GM23338 (cell line): ENCODE measurements around the gene NFXL1. TPM values are rescaled to one million over a fixed set of nuclear protein-coding genes. Genes with fewer than 3 reads are reported as not detected.

Experiments
- ATAC-seq: fragments of 200-7000 bp; cut with Tn5 transposase; 3 replicates; pipeline ENCODE4 v1.9.1; 2020
- DNase-seq: peaks from one replicate; pipeline ENCODE4 v3.0.0-alpha.2; 2015; ENCODE audit warnings: low spot score
- H2AFZ ChIP-seq: fragments of 200-600 bp; sonication (generic); 2 replicates; pipeline ENCODE4 v1.8.0; 2016; ENCODE audit warnings: antibody characterized with exemption, mild to moderate bottlenecking, moderate library complexity
- H3F3A ChIP-seq: fragments of 200-600 bp; sonication (generic); replicated peaks from 2 replicates; pipeline ENCODE4 v1.8.0; 2017; ENCODE audit warnings: antibody characterized with exemption, mixed run types, low read depth
- H3K27ac ChIP-seq: fragments of 200-600 bp; sonication (generic); 2 replicates; pipeline ENCODE4 v1.6.1; 2016; ENCODE audit warnings: low read depth
- H3K27me3 ChIP-seq: fragments of 200-600 bp; sonication (generic); 2 replicates; pipeline ENCODE4 v1.8.0; 2016; ENCODE audit warnings: mild to moderate bottlenecking, mixed run types, moderate library complexity; ENCODE audit not compliant: insufficient read depth
- H3K36me3 ChIP-seq: fragments of 200-600 bp; sonication (generic); 2 replicates; pipeline ENCODE4 v1.8.0; 2016; ENCODE audit warnings: mild to moderate bottlenecking; ENCODE audit not compliant: insufficient read depth
- H3K4me1 ChIP-seq: fragments of 200-600 bp; sonication (generic); 2 replicates; pipeline ENCODE4 v1.8.0; 2016; ENCODE audit warnings: mild to moderate bottlenecking, moderate library complexity; ENCODE audit not compliant: insufficient read depth
- H3K4me2 ChIP-seq: fragments of 200-600 bp; sonication (generic); 2 replicates; pipeline ENCODE4 v1.7.1; 2017; ENCODE audit warnings: mixed run types
- H3K4me3 ChIP-seq: fragments of 200-600 bp; sonication (generic); 2 replicates; pipeline ENCODE4 v1.6.1; 2016; ENCODE audit warnings: mixed run types
- H3K79me2 ChIP-seq: fragments of 200-600 bp; sonication (generic); replicated peaks from 2 replicates; pipeline ENCODE4 v1.8.0; 2017; ENCODE audit warnings: mild to moderate bottlenecking; ENCODE audit not compliant: insufficient read depth
- H3K9me2 ChIP-seq: fragments of 200-600 bp; sonication (generic); 2 replicates; pipeline ENCODE4 v1.8.0; 2017; ENCODE audit not compliant: insufficient read depth
- H4K20me1 ChIP-seq: fragments of 200-600 bp; sonication (generic); replicated peaks from 2 replicates; pipeline ENCODE4 v1.8.0; 2017; ENCODE audit warnings: mild to moderate bottlenecking; ENCODE audit not compliant: insufficient read depth
- H3K27ac Mint-ChIP-seq: 2 replicates; pipeline ENCODE4 v1.8.0; 2020; ENCODE audit warnings: inconsistent platforms, mild to moderate bottlenecking, moderate library complexity, mixed read lengths
- H3K27me3 Mint-ChIP-seq: 3 replicates; pipeline ENCODE4 v1.8.0; 2022; ENCODE audit warnings: low read depth, mild to moderate bottlenecking, moderate library complexity, mixed read lengths, inconsistent platforms; ENCODE audit not compliant: insufficient read depth, poor library complexity
- H3K36me3 Mint-ChIP-seq: 3 replicates; pipeline ENCODE4 v1.8.0; 2021; ENCODE audit warnings: low read depth, mild to moderate bottlenecking, inconsistent platforms, moderate library complexity, mixed read lengths
- H3K4me1 Mint-ChIP-seq: 3 replicates; pipeline ENCODE4 v1.8.0; 2020; ENCODE audit warnings: mild to moderate bottlenecking, inconsistent platforms, mixed read lengths
- H3K4me3 Mint-ChIP-seq: 3 replicates; pipeline ENCODE4 v1.8.0; 2021; ENCODE audit warnings: moderate library complexity, mild to moderate bottlenecking, inconsistent platforms, mixed read lengths
- H3K9me3 Mint-ChIP-seq: 3 replicates; pipeline ENCODE4 v1.8.0; 2020; ENCODE audit warnings: moderate library complexity, mild to moderate bottlenecking, inconsistent platforms, mixed read lengths
- CREB1 ChIP-seq: fragments of 250-450 bp; sonication (Bioruptor Pico); IDR thresholded peaks from 2 replicates; pipeline ENCODE4 v1.5.0; 2020; ENCODE audit warnings: low read depth, mild to moderate bottlenecking, moderate library complexity
- ETS1 ChIP-seq: IDR thresholded peaks from 2 replicates; pipeline ENCODE4 v1.6.1; 2016; ENCODE audit warnings: antibody characterized with exemption
- EZH2 ChIP-seq: fragments of 200-600 bp; sonication (generic); IDR thresholded peaks from one replicate; pipeline ENCODE4 v1.8.0; 2017; ENCODE audit warnings: antibody characterized with exemption, mild to moderate bottlenecking, low read depth; ENCODE audit not compliant: unreplicated experiment
- EZH2phosphoT487 ChIP-seq: fragments of 200-600 bp; sonication (generic); IDR thresholded peaks from one replicate; pipeline ENCODE4 v1.8.1; 2018; ENCODE audit warnings: antibody characterized with exemption; ENCODE audit not compliant: unreplicated experiment
- JUNB ChIP-seq: IDR thresholded peaks from one replicate; pipeline ENCODE4 v1.6.1; 2016; ENCODE audit warnings: antibody characterized with exemption; ENCODE audit not compliant: unreplicated experiment
- POLR2AphosphoS5 ChIP-seq: IDR thresholded peaks from 2 replicates; pipeline ENCODE4 v1.6.1; 2016; ENCODE audit warnings: antibody characterized with exemption, low read depth
- ZNF114 ChIP-seq: fragments of 250-450 bp; sonication (Bioruptor Pico); IDR thresholded peaks from 2 replicates; pipeline ENCODE4 v1.5.0; 2020; ENCODE audit warnings: mild to moderate bottlenecking, moderate library complexity
- polyA plus RNA-seq: library from polyadenylated mRNA; unstranded; fragments of >200 nt; fragmentation: Nextera tagmentation; extraction: Ambion mirVana; gene quantifications from 2 replicates; pipeline ENCODE4 v1.2.1, GENCODE V29; 2016
- total RNA-seq: library from RNA; depleted of rRNA; stranded (reverse); fragments of >200 nt; shearing (Covaris generic); gene quantifications from 2 replicates; pipeline ENCODE4 v1.2.3, GENCODE V29; 2014
- TF ChIP-seq, protein P1 (sequence below): fragments of 250-450 bp; sonication (Bioruptor Pico); IDR thresholded peaks from 2 replicates; pipeline ENCODE4 v1.5.0; 2020; ENCODE audit warnings: mild to moderate bottlenecking, moderate library complexity
- TF ChIP-seq, protein P2 (sequence below), 2 experiments: fragments of 200-600 bp in 1 of 2; sonication (generic) in 1 of 2; conservative IDR thresholded peaks; 2 replicates each; pipeline versions ENCODE4 v1.5.1 to v1.6.1; 2016 to 2017; ENCODE audit warnings: antibody characterized with exemption in 2 of 2, low read depth in 2 of 2, mild to moderate bottlenecking in 2 of 2, moderate library complexity in 1 of 2

NFXL1 gene
- total and polyA plus RNA-seq, 2 experiments from 2014 or later, result 19.4 to 31.7 TPM

- peak; percentile 28; the same call in 2 of the 3 replicates for ATAC-seq
- peaks cover 8% of the 10 kb centered on the region for H3K27me3 Mint-ChIP-seq
Measured at GRCh38 chr4:47954677-47955076, 40.3 kb upstream of the NFXL1 start.

GRCh38 chr4:47954245-47954644 is 39.9 kb upstream of the NFXL1 start:
- no peaks in the 10 kb centered on the region for H3F3A ChIP-seq
- Mint-ChIP-seq H3K4me3 (no peak overlapping the region), H3K36me3 (peaks cover 4% of the 10 kb centered on the region; the same call in 1 of the 3 replicates), H3K27me3 (peaks cover 8% of the 10 kb centered on the region), H3K27ac (no peak overlapping the region), H3K9me3 (peaks cover 6% of the 10 kb centered on the region; the same call in 1 of the 3 replicates), H3K4me1 (peaks cover 5% of the 10 kb centered on the region; the same call in 2 of the 3 replicates)
- peak; percentile 45 for DNase-seq
- H3K36me3 ChIP-seq, result no peaks in the 10 kb centered on the region
- ATAC-seq, result peak; percentile 82
- H4K20me1 ChIP-seq, result no peaks in the 10 kb centered on the region
- no peaks in the 10 kb centered on the region for H3K27me3 ChIP-seq
- H2AFZ ChIP-seq, result peak overlapping the region; percentile 87
- H3K27ac ChIP-seq, result no peak overlapping the region
- H3K4me2 ChIP-seq, result peak overlapping the region; percentile 24
- peaks cover 12% of the 10 kb centered on the region; the same call in 1 of the 2 replicates for H3K4me1 ChIP-seq
- no peaks in the 10 kb centered on the region for H3K79me2 ChIP-seq
- H3K9me2 ChIP-seq, result no peaks in the 10 kb centered on the region
- H3K4me3 ChIP-seq, result no peak overlapping the region
- TF ChIP-seq ZNF114 (CRISPR knock-in tag), result no peak
- no peak for TF ChIP-seq JUNB
- no peak for TF ChIP-seq ETS1
- TF ChIP-seq, protein P1, sequence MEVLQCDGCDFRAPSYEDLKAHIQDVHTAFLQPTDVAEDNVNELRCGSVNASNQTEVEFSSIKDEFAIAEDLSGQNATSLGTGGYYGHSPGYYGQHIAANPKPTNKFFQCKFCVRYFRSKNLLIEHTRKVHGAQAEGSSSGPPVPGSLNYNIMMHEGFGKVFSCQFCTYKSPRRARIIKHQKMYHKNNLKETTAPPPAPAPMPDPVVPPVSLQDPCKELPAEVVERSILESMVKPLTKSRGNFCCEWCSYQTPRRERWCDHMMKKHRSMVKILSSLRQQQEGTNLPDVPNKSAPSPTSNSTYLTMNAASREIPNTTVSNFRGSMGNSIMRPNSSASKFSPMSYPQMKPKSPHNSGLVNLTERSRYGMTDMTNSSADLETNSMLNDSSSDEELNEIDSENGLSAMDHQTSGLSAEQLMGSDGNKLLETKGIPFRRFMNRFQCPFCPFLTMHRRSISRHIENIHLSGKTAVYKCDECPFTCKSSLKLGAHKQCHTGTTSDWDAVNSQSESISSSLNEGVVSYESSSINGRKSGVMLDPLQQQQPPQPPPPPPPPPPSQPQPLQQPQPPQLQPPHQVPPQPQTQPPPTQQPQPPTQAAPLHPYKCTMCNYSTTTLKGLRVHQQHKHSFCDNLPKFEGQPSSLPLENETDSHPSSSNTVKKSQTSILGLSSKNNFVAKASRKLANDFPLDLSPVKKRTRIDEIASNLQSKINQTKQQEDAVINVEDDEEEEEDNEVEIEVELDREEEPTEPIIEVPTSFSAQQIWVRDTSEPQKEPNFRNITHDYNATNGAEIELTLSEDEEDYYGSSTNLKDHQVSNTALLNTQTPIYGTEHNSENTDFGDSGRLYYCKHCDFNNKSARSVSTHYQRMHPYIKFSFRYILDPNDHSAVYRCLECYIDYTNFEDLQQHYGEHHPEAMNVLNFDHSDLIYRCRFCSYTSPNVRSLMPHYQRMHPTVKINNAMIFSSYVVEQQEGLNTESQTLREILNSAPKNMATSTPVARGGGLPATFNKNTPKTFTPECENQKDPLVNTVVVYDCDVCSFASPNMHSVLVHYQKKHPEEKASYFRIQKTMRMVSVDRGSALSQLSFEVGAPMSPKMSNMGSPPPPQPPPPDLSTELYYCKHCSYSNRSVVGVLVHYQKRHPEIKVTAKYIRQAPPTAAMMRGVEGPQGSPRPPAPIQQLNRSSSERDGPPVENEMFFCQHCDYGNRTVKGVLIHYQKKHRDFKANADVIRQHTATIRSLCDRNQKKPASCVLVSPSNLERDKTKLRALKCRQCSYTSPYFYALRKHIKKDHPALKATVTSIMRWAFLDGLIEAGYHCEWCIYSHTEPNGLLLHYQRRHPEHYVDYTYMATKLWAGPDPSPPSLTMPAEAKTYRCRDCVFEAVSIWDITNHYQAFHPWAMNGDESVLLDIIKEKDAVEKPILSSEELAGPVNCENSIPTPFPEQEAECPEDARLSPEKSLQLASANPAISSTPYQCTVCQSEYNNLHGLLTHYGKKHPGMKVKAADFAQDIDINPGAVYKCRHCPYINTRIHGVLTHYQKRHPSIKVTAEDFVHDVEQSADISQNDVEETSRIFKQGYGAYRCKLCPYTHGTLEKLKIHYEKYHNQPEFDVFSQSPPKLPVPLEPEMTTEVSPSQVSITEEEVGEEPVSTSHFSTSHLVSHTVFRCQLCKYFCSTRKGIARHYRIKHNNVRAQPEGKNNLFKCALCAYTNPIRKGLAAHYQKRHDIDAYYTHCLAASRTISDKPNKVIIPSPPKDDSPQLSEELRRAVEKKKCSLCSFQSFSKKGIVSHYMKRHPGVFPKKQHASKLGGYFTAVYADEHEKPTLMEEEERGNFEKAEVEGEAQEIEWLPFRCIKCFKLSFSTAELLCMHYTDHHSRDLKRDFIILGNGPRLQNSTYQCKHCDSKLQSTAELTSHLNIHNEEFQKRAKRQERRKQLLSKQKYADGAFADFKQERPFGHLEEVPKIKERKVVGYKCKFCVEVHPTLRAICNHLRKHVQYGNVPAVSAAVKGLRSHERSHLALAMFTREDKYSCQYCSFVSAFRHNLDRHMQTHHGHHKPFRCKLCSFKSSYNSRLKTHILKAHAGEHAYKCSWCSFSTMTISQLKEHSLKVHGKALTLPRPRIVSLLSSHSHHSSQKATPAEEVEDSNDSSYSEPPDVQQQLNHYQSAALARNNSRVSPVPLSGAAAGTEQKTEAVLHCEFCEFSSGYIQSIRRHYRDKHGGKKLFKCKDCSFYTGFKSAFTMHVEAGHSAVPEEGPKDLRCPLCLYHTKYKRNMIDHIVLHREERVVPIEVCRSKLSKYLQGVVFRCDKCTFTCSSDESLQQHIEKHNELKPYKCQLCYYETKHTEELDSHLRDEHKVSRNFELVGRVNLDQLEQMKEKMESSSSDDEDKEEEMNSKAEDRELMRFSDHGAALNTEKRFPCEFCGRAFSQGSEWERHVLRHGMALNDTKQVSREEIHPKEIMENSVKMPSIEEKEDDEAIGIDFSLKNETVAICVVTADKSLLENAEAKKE, result no peak
- no peak for TF ChIP-seq POLR2AphosphoS5
- TF ChIP-seq EZH2, result no peak
- no peak for TF ChIP-seq EZH2phosphoT487
- TF ChIP-seq CREB1, result no peak

More at GRCh38 chr4:47954677-47955076, 40.3 kb upstream of the NFXL1 start:
- H4K20me1 ChIP-seq, result no peaks in the 10 kb centered on the region
- peak overlapping the region; percentile 87 for H2AFZ ChIP-seq
- no peaks in the 10 kb centered on the region for H3K9me2 ChIP-seq
- TF ChIP-seq, protein P2, sequence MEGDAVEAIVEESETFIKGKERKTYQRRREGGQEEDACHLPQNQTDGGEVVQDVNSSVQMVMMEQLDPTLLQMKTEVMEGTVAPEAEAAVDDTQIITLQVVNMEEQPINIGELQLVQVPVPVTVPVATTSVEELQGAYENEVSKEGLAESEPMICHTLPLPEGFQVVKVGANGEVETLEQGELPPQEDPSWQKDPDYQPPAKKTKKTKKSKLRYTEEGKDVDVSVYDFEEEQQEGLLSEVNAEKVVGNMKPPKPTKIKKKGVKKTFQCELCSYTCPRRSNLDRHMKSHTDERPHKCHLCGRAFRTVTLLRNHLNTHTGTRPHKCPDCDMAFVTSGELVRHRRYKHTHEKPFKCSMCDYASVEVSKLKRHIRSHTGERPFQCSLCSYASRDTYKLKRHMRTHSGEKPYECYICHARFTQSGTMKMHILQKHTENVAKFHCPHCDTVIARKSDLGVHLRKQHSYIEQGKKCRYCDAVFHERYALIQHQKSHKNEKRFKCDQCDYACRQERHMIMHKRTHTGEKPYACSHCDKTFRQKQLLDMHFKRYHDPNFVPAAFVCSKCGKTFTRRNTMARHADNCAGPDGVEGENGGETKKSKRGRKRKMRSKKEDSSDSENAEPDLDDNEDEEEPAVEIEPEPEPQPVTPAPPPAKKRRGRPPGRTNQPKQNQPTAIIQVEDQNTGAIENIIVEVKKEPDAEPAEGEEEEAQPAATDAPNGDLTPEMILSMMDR (conservative IDR thresholded peaks at IDR 0.05; ENCODE audit: low read depth in 2 of 2), result no peak
- no peak for DNase-seq
- peaks cover 4% of the 10 kb centered on the region; the same call in 1 of the 3 replicates for H3K36me3 Mint-ChIP-seq
- H3K4me1 ChIP-seq, result peaks cover 12% of the 10 kb centered on the region; the same call in 1 of the 2 replicates
- no peaks in the 10 kb centered on the region for H3K27me3 ChIP-seq
- H3K4me1 Mint-ChIP-seq, result peaks cover 5% of the 10 kb centered on the region; the same call in 2 of the 3 replicates
- no peak overlapping the region for H3K27ac ChIP-seq
- H3K4me3 ChIP-seq, result no peak overlapping the region
- H3K27ac Mint-ChIP-seq, result no peak overlapping the region
- H3K79me2 ChIP-seq, result no peaks in the 10 kb centered on the region
- H3K9me3 Mint-ChIP-seq, result peaks cover 6% of the 10 kb centered on the region; the same call in 1 of the 3 replicates
- H3K4me3 Mint-ChIP-seq, result no peak overlapping the region
- H3F3A ChIP-seq, result no peaks in the 10 kb centered on the region
- no peaks in the 10 kb centered on the region for H3K36me3 ChIP-seq
- peak overlapping the region; percentile 24 for H3K4me2 ChIP-seq
